ENCODE data around the gene GNG12. TPM values are rescaled to one million over a fixed set of nuclear protein-coding genes. Genes with fewer than 3 reads are reported as not detected.

Gene GNG12
- total and polyA plus RNA-seq, 11 donors: 7.7 to 80.2 (median 44.6) TPM

GRCh38 chr1:67683316-67683715 is 150.0 kb downstream of the GNG12 start:
- H3K9me3 ChIP-seq: no peaks in the 10 kb centered on the region
- H3K27me3 ChIP-seq: no peaks in the 10 kb centered on the region
- H3K4me1 ChIP-seq: peaks cover 6 to 41% (median 25%) of the 10 kb centered on the region in 12 donors
- WGBS, 4 donors: 73 to 76% (median 75%) methylated on average over 3 of the region's 3 CpGs
- H3K36me3 ChIP-seq: peaks cover 0 to 14% (median 10%) of the 10 kb centered on the region in 9 donors
- H3K4me3 ChIP-seq: no peak overlapping the region
- TF ChIP-seq CTCF (IDR thresholded peaks at IDR 0.05): no peak
- no peak for TF ChIP-seq POLR2A (IDR thresholded peaks at IDR 0.05)
- H3K27ac ChIP-seq: peak overlapping the region in 1 of 12 donors; percentile 50
- ATAC-seq (no peak), DNase-seq (no peak)
- intact Hi-C loops (cut with DNase I): loop anchor here in 8 of 10 donors (5.0 to 10.0 kb wide), 6 partner anchors 36 to 151 kb away; partner anchors contain the start of gene GNG12 (in 3 of the 8)

GRCh38 chr1:67682659-67683197 is 150.5 kb downstream of the GNG12 start:
- intact Hi-C loops (cut with DNase I): loop anchor here in 8 of 10 donors (5.0 to 10.0 kb wide), 6 partner anchors 35 to 152 kb away; partner anchors contain the start of gene GNG12 (in 3 of the 8)

GRCh38 chr1:67680486-67680885 is 152.8 kb downstream of the GNG12 start:
- H3K27me3 ChIP-seq: no peaks in the 10 kb centered on the region
- no peak for ATAC-seq
- intact Hi-C loops (cut with DNase I): loop anchor here in 8 of 10 donors (5.0 to 10.0 kb wide), 6 partner anchors 33 to 154 kb away; partner anchors contain the start of gene GNG12 (in 3 of the 8)
- WGBS, 4 donors: 94 to 99% (median 96%) methylated on average over 2 of the region's 2 CpGs
- H3K9me3 ChIP-seq: no peaks in the 10 kb centered on the region
- peaks cover 0 to 23% (median 10%) of the 10 kb centered on the region in 12 donors for H3K4me1 ChIP-seq
- no peak overlapping the region for H3K4me3 ChIP-seq
- TF ChIP-seq CTCF (IDR thresholded peaks at IDR 0.05): no peak
- no peak for TF ChIP-seq POLR2A (IDR thresholded peaks at IDR 0.05)
- DNase-seq: no peak
- no peak overlapping the region for H3K27ac ChIP-seq
- H3K36me3 ChIP-seq: no peaks in the 10 kb centered on the region

More at GRCh38 chr1:67682659-67683197, 150.5 kb downstream of the GNG12 start:
- peaks cover 0 to 8% (median 5%) of the 10 kb centered on the region in 9 donors for H3K36me3 ChIP-seq
- H3K4me1 ChIP-seq: peaks cover 4 to 35% (median 21%) of the 10 kb centered on the region in 12 donors
- 40 to 64% (median 50%) methylated on average over 3 of the region's 3 CpGs for WGBS, 4 donors
- no peak for DNase-seq
- no peaks in the 10 kb centered on the region for H3K27me3 ChIP-seq
- no peak for ATAC-seq
- H3K27ac ChIP-seq: peak overlapping the region in 1 of 12 donors; percentile 1
- no peaks in the 10 kb centered on the region for H3K9me3 ChIP-seq
- TF ChIP-seq CTCF (IDR thresholded peaks at IDR 0.05) (no peak), POLR2A (IDR thresholded peaks at IDR 0.05) (no peak)
- H3K4me3 ChIP-seq: no peak overlapping the region

GRCh38 chr1:67679691-67680090 is 153.6 kb downstream of the GNG12 start:
- Histone ChIP-seq H3K27ac (no peak overlapping the region), H3K4me1 (peaks cover 0 to 30% (median 14%) of the 10 kb centered on the region in 12 donors), H3K36me3 (no peaks in the 10 kb centered on the region), H3K9me3 (no peaks in the 10 kb centered on the region), H3K27me3 (no peaks in the 10 kb centered on the region), H3K4me3 (no peak overlapping the region)
- no peak for DNase-seq
- no peak for ATAC-seq
- intact Hi-C loops (cut with DNase I): loop anchor here in 8 of 10 donors (5.0 to 10.0 kb wide), 6 partner anchors 32 to 155 kb away; partner anchors contain the start of gene GNG12 (in 3 of the 8)
- TF ChIP-seq POLR2A (IDR thresholded peaks at IDR 0.05): no peak

Measured in heart left ventricle (tissue), 16 donors.